IPS-NIHi11 (cell line): ENCODE data around the gene NKTR.

Experiments
- DNase-seq: peaks from one replicate; pipeline ENCODE4 v3.0.0; 2012; ENCODE audit warnings: mixed read lengths, low spot score

Gene NKTR

GRCh38 chr3:42681361-42682038, 81.0 kb downstream of the NKTR start:
- DNase-seq = no peak

- DNase-seq = no peak
These were observed 82.0 kb downstream of the NKTR start for GRCh38 chr3:42682301-42683070.

GRCh38 chr3:42683875-42684598, 83.6 kb downstream of the NKTR start:
- DNase-seq = peak; percentile 62

- DNase-seq = no peak
These were observed 84.3 kb downstream of the NKTR start for GRCh38 chr3:42684632-42685362.

GRCh38 chr3:42685363-42685881, 84.9 kb downstream of the NKTR start, which contains the start of gene KLHL40:
KLHL40 (plus strand) TSS chr3:42685537; CDS start chr3:42685619, 82 bp downstream.
- no peak for DNase-seq

- no peak for DNase-seq
These were observed 85.7 kb downstream of the NKTR start for GRCh38 chr3:42685891-42686820.

GRCh38 chr3:42686832-42687650, 86.6 kb downstream of the NKTR start:
- no peak for DNase-seq

- DNase-seq = no peak
These were observed 87.5 kb downstream of the NKTR start for GRCh38 chr3:42688016-42688415.

- DNase-seq = no peak
These were observed 88.3 kb downstream of the NKTR start for GRCh38 chr3:42688487-42689420.

GRCh38 chr3:42689421-42690014, 89.0 kb downstream of the NKTR start:
- no peak for DNase-seq

- no peak for DNase-seq
These were observed 89.7 kb downstream of the NKTR start for GRCh38 chr3:42690191-42690590.

- DNase-seq = no peak
These were observed 90.5 kb downstream of the NKTR start for GRCh38 chr3:42690766-42691680.

- no peak for DNase-seq
These were observed 91.6 kb downstream of the NKTR start for GRCh38 chr3:42691816-42692666.

- DNase-seq = no peak
These were observed 92.4 kb downstream of the NKTR start for GRCh38 chr3:42692667-42693529.

GRCh38 chr3:42693530-42693930, 93.0 kb downstream of the NKTR start:
- DNase-seq = no peak
